ENCODE data around the gene PI4KB. TPM values are rescaled to one million over a fixed set of nuclear protein-coding genes. Genes with fewer than 3 reads are reported as not detected.

PI4KB gene
- polyA plus RNA-seq, 1 donor from 2014 or later = 22.8 TPM

- no peaks in the 10 kb centered on the region for H4K20me1 ChIP-seq (ENCODE audit: insufficient read depth)
- H3F3A ChIP-seq (ENCODE audit: insufficient read depth, low read length, poor library complexity, severe bottlenecking) = no peaks in the 10 kb centered on the region
- no peak overlapping the region for H3K4me3 ChIP-seq (ENCODE audit: low read length)
- H3K27me3 ChIP-seq (ENCODE audit: insufficient read depth, low read depth, low read length) = no peaks in the 10 kb centered on the region
- peaks cover 16% of the 10 kb centered on the region for H3K79me2 ChIP-seq (replicated peaks; ENCODE audit: insufficient read depth, low read length)
- H3K27ac ChIP-seq (ENCODE audit: low read length) = no peak overlapping the region
- H3K36me3 ChIP-seq (ENCODE audit: insufficient read depth, low read length) = peaks cover 7% of the 10 kb centered on the region
- H3K9me2 ChIP-seq (ENCODE audit: insufficient read depth, low read length) = no peaks in the 10 kb centered on the region
- H3K9ac ChIP-seq (ENCODE audit: low read length) = no peak overlapping the region
- H3K9me3 ChIP-seq (ENCODE audit: low read length) = no peaks in the 10 kb centered on the region
- no peak overlapping the region for H2AFZ ChIP-seq (ENCODE audit: low read depth, low read length)
- H3K4me2 ChIP-seq (ENCODE audit: low read length) = no peak overlapping the region
- TF ChIP-seq REST (IDR thresholded peaks at IDR 0.05; ENCODE audit: borderline replicate concordance) = no peak
- no peak for TF ChIP-seq EZH2 (IDR thresholded peaks at IDR 0.05; ENCODE audit: borderline replicate concordance, insufficient read depth, low read length, poor library complexity, severe bottlenecking)
- no peak for TF ChIP-seq POLR2AphosphoS5 (IDR thresholded peaks at IDR 0.05)
- no peak for TF ChIP-seq TAF1 (IDR thresholded peaks at IDR 0.05; ENCODE audit: low read depth)
- no peak for TF ChIP-seq RAD21 (conservative IDR thresholded peaks at IDR 0.05)
- TF ChIP-seq, protein P1, sequence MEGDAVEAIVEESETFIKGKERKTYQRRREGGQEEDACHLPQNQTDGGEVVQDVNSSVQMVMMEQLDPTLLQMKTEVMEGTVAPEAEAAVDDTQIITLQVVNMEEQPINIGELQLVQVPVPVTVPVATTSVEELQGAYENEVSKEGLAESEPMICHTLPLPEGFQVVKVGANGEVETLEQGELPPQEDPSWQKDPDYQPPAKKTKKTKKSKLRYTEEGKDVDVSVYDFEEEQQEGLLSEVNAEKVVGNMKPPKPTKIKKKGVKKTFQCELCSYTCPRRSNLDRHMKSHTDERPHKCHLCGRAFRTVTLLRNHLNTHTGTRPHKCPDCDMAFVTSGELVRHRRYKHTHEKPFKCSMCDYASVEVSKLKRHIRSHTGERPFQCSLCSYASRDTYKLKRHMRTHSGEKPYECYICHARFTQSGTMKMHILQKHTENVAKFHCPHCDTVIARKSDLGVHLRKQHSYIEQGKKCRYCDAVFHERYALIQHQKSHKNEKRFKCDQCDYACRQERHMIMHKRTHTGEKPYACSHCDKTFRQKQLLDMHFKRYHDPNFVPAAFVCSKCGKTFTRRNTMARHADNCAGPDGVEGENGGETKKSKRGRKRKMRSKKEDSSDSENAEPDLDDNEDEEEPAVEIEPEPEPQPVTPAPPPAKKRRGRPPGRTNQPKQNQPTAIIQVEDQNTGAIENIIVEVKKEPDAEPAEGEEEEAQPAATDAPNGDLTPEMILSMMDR (IDR thresholded peaks at IDR 0.05; ENCODE audit: poor library complexity, severe bottlenecking) = no peak
- TF ChIP-seq MXI1 (conservative IDR thresholded peaks at IDR 0.05; ENCODE audit: poor library complexity, severe bottlenecking) = no peak
These were observed 2.8 kb downstream of the PI4KB start for GRCh38 chr1:151324390-151324930.

GRCh38 chr1:151318975-151319374 lies 8.2 kb downstream of the PI4KB start:
- Histone ChIP-seq H3K79me2 (replicated peaks; ENCODE audit: insufficient read depth, low read length) (no peaks in the 10 kb centered on the region), H3K36me3 (ENCODE audit: insufficient read depth, low read length) (no peaks in the 10 kb centered on the region)

More at GRCh38 chr1:151318975-151319374, 8.2 kb downstream of the PI4KB start:
- TF ChIP-seq, protein P1 (IDR thresholded peaks at IDR 0.05; ENCODE audit: poor library complexity, severe bottlenecking) = no peak
- TF ChIP-seq MXI1 (conservative IDR thresholded peaks at IDR 0.05; ENCODE audit: poor library complexity, severe bottlenecking) = no peak
- Histone ChIP-seq H3K9ac (ENCODE audit: low read length) (no peak overlapping the region), H3K4me2 (ENCODE audit: low read length) (no peak overlapping the region), H3K27me3 (ENCODE audit: insufficient read depth, low read depth, low read length) (no peaks in the 10 kb centered on the region), H3K4me3 (ENCODE audit: low read length) (no peak overlapping the region), H3K27ac (ENCODE audit: low read length) (no peak overlapping the region), H3F3A (ENCODE audit: insufficient read depth, low read length, poor library complexity, severe bottlenecking) (no peaks in the 10 kb centered on the region), H4K20me1 (ENCODE audit: insufficient read depth) (no peaks in the 10 kb centered on the region), H3K9me2 (ENCODE audit: insufficient read depth, low read length) (no peaks in the 10 kb centered on the region), H3K9me3 (ENCODE audit: low read length) (no peaks in the 10 kb centered on the region), H2AFZ (ENCODE audit: low read depth, low read length) (no peak overlapping the region)

Data from neural cell (in vitro differentiated cells).